Naive thymus-derived CD8-positive, alpha-beta T cell (primary cell): ENCODE data around the gene DNAH8. TPM values are rescaled to one million over a fixed set of nuclear protein-coding genes. Genes with fewer than 3 reads are reported as not detected.
A peak's percentile ranks its signal among the peaks of the same experiment; 100 is the strongest.

Experiments used
- ATAC-seq, 2 donors: fragments of 150-1000 bp; cut with Tn5 transposase in 1 of 2; sonication (Bioruptor Pico), chemical (Tn5 transposase) in 1 of 2; 1 replicate in 1 of 2; 2 replicates in 1 of 2; pipeline ENCODE4 v1.10.0; 2021; ENCODE audit warnings: mild to moderate bottlenecking in 2 of 2, moderate library complexity in 2 of 2
- POLR2A ChIA-PET: fragments of 350-600 bp; sonication (Branson Sonifier 250); formaldehyde crosslinking; loops from one replicate; lab custom pipeline; 2021; ENCODE audit warnings: antibody characterized with exemption; lab: Charles Lee
- DNase-seq, 10 donors: peaks; one replicate each; pipeline versions ENCODE4 v3.0.0 to v3.0.0-alpha.2; 2020 to 2022
- H3K27ac Mint-ChIP-seq, 10 donors: one replicate each; pipeline ENCODE4 v1.8.0; 2020 to 2022; ENCODE audit warnings: mild to moderate bottlenecking in 10 of 10, mixed read lengths in 10 of 10, moderate library complexity in 4 of 10, inconsistent platforms in 1 of 10
- H3K27me3 Mint-ChIP-seq, 5 donors: one replicate each; pipeline ENCODE4 v1.8.0; 2021 to 2022; ENCODE audit warnings: mixed read lengths in 5 of 5
- H3K36me3 Mint-ChIP-seq, 3 donors: one replicate each; pipeline ENCODE4 v1.8.0; 2020 to 2022; ENCODE audit warnings: mixed read lengths in 3 of 3, mild to moderate bottlenecking in 2 of 3, inconsistent platforms in 1 of 3
- H3K4me1 Mint-ChIP-seq, 4 donors: one replicate each; pipeline ENCODE4 v1.8.0; 2021 to 2022; ENCODE audit warnings: mixed read lengths in 4 of 4
- H3K4me3 Mint-ChIP-seq, 10 donors: one replicate each; pipeline ENCODE4 v1.8.0; 2020 to 2022; ENCODE audit warnings: mild to moderate bottlenecking in 10 of 10, mixed read lengths in 10 of 10, moderate library complexity in 6 of 10, inconsistent platforms in 1 of 10
- H3K9me3 Mint-ChIP-seq, 9 donors: one replicate each; pipeline ENCODE4 v1.8.0; 2020 to 2022; ENCODE audit warnings: mixed read lengths in 9 of 9, mild to moderate bottlenecking in 3 of 9, inconsistent platforms in 1 of 9, moderate library complexity in 1 of 9
- polyA plus RNA-seq, 3 donors: library from polyadenylated mRNA; unstranded; fragments of 300-500 nt; fragmentation: Illumina TruSeq; gene quantifications; one replicate each; pipeline ENCODE4 v1.2.3, GENCODE V29; 2021
- total RNA-seq, 8 experiments: library from RNA in 2 of 8; stranded (reverse) in 2 of 8; gene quantifications; one replicate each; pipeline ENCODE4 v1.2.3 and lab custom pipeline; 2021 to 2026

DNAH8 gene
- total and polyA plus RNA-seq, 5 experiments from 2014 or later = not detected

DNA sequence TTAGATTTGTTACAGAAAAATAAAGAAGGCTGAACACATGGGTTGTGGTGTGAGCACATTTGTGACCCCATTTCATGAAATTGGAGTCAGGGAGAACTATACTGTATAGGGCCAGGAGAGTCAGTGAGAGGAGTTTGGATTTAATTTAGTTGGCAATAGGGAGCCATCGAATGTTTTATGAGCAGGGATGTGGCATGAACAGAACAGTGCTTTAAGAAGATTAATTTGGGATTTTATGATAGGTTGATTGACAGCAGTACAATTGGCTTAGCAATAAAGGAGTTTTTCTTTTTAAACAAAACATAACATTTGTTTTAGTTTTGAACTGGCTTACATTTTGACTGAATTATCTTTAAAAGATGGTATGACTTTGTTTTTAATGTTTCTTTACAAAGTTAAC lies 227.9 kb downstream of the DNAH8 start:
- Mint-ChIP-seq H3K27ac (no peak overlapping the region), H3K4me1 (no peaks in the 10 kb centered on the region), H3K27me3 (peaks cover 0 to 7% (median 1%) of the 10 kb centered on the region in 5 donors), H3K9me3 (peaks cover 0 to 3% (median 0%) of the 10 kb centered on the region in 9 donors), H3K36me3 (no peaks in the 10 kb centered on the region), H3K4me3 (no peak overlapping the region)
- POLR2A ChIA-PET = no interaction called here
- ATAC-seq (no peak), DNase-seq (no peak)

GRCh38 chr6:38943964-38944363 lies 228.9 kb downstream of the DNAH8 start:
- Mint-ChIP-seq H3K27ac (no peak overlapping the region), H3K4me1 (no peaks in the 10 kb centered on the region), H3K27me3 (peaks cover 0 to 7% (median 1%) of the 10 kb centered on the region in 5 donors), H3K9me3 (no peaks in the 10 kb centered on the region), H3K4me3 (no peak overlapping the region), H3K36me3 (no peaks in the 10 kb centered on the region)
- no peak for ATAC-seq
- POLR2A ChIA-PET = no interaction called here
- DNase-seq = no peak

- POLR2A ChIA-PET = no interaction called here
- no peaks in the 10 kb centered on the region for H3K4me1 Mint-ChIP-seq
- H3K27me3 Mint-ChIP-seq = peaks cover 0 to 7% (median 1%) of the 10 kb centered on the region in 5 donors
- no peak for ATAC-seq
- no peak overlapping the region for H3K4me3 Mint-ChIP-seq
- H3K9me3 Mint-ChIP-seq = no peaks in the 10 kb centered on the region
- DNase-seq = no peak
- H3K27ac Mint-ChIP-seq = no peak overlapping the region
- H3K36me3 Mint-ChIP-seq = no peaks in the 10 kb centered on the region
Measured at GRCh38 chr6:38944655-38945279, 229.7 kb downstream of the DNAH8 start.

DNA sequence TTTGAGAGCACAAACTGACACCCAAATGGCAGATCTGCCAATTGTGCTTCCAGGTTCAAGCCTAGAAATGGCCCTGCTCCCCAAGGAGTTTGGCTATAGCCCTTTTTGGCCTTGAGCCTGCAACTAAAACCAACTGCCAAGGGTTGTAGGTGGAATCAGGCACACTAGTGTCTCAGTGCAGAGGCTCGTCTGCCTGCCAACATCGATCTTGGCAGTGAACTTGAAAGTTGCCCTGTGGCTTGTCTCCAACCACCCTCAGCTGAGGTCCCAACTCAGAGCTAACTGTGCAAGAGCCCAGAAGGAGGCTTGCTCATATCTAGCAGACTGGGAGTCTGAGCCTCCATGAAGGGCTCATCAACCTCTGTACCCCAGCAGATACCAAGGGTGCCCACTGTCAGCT lies 240.8 kb downstream of the DNAH8 start:
- DNase-seq (no peak), ATAC-seq (no peak)
- Mint-ChIP-seq H3K36me3 (peaks cover 0 to 6% (median 0%) of the 10 kb centered on the region in 3 donors), H3K27me3 (peaks cover 13 to 19% (median 14%) of the 10 kb centered on the region in 5 donors), H3K9me3 (peaks cover 0 to 19% (median 9%) of the 10 kb centered on the region in 9 donors), H3K4me1 (no peaks in the 10 kb centered on the region), H3K27ac (no peak overlapping the region), H3K4me3 (no peak overlapping the region)
- POLR2A ChIA-PET = no interaction called here

DNA sequence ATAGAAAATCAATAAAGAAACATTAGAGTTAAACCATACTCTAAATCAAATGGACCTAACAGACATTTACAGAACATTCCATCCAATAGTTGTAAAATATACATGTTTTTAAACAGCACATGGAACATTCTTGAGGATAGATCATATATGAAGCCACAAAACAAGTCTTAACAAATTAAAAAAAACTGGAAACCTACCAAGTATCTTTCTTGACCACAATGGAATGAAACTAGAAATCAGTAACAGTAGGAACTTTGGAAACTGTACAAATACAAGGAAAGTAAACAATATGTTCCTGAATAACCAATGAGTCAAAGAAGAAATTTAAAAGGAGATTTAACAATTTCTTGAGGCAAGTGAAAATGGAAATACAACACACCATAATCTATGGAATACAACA lies 242.3 kb downstream of the DNAH8 start:
- POLR2A ChIA-PET = no interaction called here
- Mint-ChIP-seq H3K4me3 (no peak overlapping the region), H3K27me3 (peaks cover 7 to 13% (median 10%) of the 10 kb centered on the region in 5 donors), H3K36me3 (peaks cover 0 to 6% (median 0%) of the 10 kb centered on the region in 3 donors), H3K27ac (no peak overlapping the region), H3K9me3 (peaks cover 0 to 19% (median 9%) of the 10 kb centered on the region in 9 donors), H3K4me1 (no peaks in the 10 kb centered on the region)
- DNase-seq (no peak), ATAC-seq (no peak)

- Mint-ChIP-seq H3K4me1 (no peaks in the 10 kb centered on the region), H3K4me3 (no peak overlapping the region), H3K9me3 (peaks cover 0 to 19% (median 9%) of the 10 kb centered on the region in 9 donors), H3K27ac (no peak overlapping the region), H3K27me3 (peaks cover 0 to 6% (median 4%) of the 10 kb centered on the region in 5 donors), H3K36me3 (peaks cover 0 to 6% (median 0%) of the 10 kb centered on the region in 3 donors)
- no peak for ATAC-seq
- DNase-seq = no peak
- POLR2A ChIA-PET = no interaction called here
Measured at GRCh38 chr6:38959138-38959537, 244.0 kb downstream of the DNAH8 start.

DNA sequence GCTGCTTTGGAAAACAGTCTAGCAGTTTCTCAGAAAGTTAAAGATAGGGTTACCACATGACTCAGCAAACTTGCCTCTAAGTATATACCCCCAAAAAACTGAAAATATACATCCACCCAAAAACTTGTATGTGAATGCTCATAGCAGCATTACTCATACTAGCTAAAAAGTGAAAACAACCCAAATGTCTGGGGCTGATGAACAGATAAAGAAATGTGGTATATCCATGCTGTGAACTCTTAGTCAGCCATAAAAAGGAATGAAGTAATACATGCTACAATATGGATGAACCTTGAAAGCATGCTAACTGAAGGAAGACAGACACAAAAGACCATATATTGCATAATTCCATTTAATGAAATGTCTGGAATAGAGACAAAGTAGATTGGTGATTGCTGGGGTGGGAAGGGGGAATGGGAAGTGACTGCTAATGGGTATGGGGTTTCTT lies 253.6 kb downstream of the DNAH8 start:
- Mint-ChIP-seq H3K27me3 (peaks cover 0 to 6% (median 3%) of the 10 kb centered on the region in 5 donors), H3K4me3 (no peak overlapping the region), H3K27ac (no peak overlapping the region), H3K36me3 (no peaks in the 10 kb centered on the region), H3K9me3 (no peaks in the 10 kb centered on the region), H3K4me1 (no peaks in the 10 kb centered on the region)
- ATAC-seq (no peak), DNase-seq (no peak)
- POLR2A ChIA-PET = no interaction called here

DNA sequence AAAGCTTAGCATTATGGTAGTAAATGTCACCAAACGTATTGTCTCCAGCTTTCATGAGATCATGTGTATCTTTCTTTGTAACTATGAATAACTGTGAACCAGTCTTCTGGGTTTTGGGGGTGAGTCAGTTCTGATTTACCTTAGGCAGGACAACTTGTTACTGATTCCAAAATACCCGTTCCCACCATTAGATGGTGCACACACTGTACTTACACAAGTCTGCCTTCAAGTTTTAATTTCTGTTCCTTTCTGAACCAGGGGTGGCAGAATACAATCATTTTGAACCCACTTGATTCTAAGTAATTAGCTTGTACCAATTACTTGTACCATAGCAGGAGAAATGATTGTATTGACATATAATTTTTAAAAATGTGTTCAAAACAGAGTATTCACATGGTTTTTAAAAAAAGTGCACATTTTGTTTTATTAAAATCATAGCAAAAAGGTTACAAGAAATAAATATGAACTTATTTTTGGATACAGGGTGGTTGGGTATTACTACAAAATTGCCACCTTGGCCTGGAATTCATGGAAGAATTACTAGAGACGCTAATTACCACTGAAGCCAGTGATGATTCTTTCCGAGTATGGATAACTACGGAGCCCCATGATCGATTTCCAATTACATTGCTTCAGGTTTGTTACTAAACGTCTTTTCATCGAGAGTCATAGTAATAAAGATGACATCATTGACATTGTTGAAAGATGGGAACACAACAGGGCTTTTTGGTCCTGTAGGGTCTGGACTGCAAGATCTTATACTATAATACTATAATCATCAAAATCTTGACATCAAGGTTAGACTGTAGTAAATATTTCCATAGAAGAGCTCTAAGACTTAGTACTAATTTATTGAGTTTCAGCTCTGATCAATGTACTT lies 258.3 kb downstream of the DNAH8 start:
- H3K27me3 Mint-ChIP-seq = peaks cover 11 to 21% (median 14%) of the 10 kb centered on the region in 5 donors
- H3K4me3 Mint-ChIP-seq = no peak overlapping the region
- ATAC-seq = peak; percentile 66 to 75
- no peaks in the 10 kb centered on the region for H3K9me3 Mint-ChIP-seq
- no peaks in the 10 kb centered on the region for H3K36me3 Mint-ChIP-seq
- POLR2A ChIA-PET = no interaction called here
- H3K4me1 Mint-ChIP-seq = no peaks in the 10 kb centered on the region
- peak in 6 of 10 donors; percentile 13 to 61 (median 23) for DNase-seq
- H3K27ac Mint-ChIP-seq = no peak overlapping the region

- ATAC-seq (no peak), DNase-seq (no peak)
- Mint-ChIP-seq H3K27ac (no peak overlapping the region), H3K27me3 (peaks cover 11 to 26% (median 15%) of the 10 kb centered on the region in 5 donors), H3K4me3 (no peak overlapping the region), H3K36me3 (no peaks in the 10 kb centered on the region), H3K9me3 (no peaks in the 10 kb centered on the region), H3K4me1 (no peaks in the 10 kb centered on the region)
- POLR2A ChIA-PET = no interaction called here
Measured at GRCh38 chr6:38974389-38975151, 259.5 kb downstream of the DNAH8 start.

DNA sequence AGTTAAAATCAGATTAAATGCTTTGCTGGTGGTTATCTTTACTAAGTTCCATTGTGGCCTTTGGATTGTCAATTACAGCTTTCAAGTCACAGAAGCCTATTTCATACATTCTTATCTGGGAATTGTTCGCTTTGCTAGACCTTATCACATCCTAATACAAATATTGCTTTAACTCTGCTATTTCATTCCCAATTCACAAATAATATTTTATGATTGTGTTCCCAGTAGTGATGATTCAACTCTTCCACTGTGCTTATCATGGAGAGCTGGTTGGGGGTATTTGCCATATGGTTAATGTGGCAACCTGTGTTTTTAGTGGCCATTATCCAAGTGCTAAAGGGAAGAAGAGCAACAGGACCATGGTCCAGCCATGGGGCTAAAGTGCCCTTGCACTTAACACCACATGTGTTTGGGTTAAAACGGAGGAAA lies 260.5 kb downstream of the DNAH8 start:
- H3K9me3 Mint-ChIP-seq = no peaks in the 10 kb centered on the region
- ATAC-seq = no peak
- no peak for DNase-seq
- POLR2A ChIA-PET = no interaction called here
- peaks cover 16 to 34% (median 19%) of the 10 kb centered on the region in 5 donors for H3K27me3 Mint-ChIP-seq
- H3K4me3 Mint-ChIP-seq = no peak overlapping the region
- no peak overlapping the region for H3K27ac Mint-ChIP-seq
- peaks cover 0 to 1% (median 0%) of the 10 kb centered on the region in 4 donors for H3K4me1 Mint-ChIP-seq
- H3K36me3 Mint-ChIP-seq = no peaks in the 10 kb centered on the region

DNA sequence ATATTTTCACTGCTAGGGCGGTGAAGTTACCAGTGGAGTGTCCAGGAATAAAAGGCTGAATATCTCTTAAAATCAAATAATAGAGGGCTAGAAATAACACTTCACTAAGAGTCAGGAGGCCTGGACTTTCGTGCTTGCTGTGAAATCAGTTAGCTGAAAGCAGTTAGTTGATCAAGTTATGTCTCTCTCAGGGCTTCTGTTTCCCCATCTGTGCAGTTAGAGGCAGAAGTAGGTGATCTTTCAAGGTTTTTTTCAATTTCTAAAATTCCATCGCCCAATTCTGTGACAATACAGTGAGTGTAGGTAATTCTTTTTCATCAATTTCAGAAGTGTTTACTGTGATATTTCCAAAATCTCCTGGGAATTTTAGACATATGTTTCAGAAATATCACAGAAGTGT lies 260.9 kb downstream of the DNAH8 start:
- Mint-ChIP-seq H3K27ac (no peak overlapping the region), H3K9me3 (no peaks in the 10 kb centered on the region), H3K4me1 (peaks cover 0 to 1% (median 0%) of the 10 kb centered on the region in 4 donors), H3K36me3 (no peaks in the 10 kb centered on the region), H3K27me3 (peaks cover 16 to 34% (median 19%) of the 10 kb centered on the region in 5 donors), H3K4me3 (no peak overlapping the region)
- DNase-seq = no peak
- ATAC-seq = no peak
- POLR2A ChIA-PET = no interaction called here

DNA sequence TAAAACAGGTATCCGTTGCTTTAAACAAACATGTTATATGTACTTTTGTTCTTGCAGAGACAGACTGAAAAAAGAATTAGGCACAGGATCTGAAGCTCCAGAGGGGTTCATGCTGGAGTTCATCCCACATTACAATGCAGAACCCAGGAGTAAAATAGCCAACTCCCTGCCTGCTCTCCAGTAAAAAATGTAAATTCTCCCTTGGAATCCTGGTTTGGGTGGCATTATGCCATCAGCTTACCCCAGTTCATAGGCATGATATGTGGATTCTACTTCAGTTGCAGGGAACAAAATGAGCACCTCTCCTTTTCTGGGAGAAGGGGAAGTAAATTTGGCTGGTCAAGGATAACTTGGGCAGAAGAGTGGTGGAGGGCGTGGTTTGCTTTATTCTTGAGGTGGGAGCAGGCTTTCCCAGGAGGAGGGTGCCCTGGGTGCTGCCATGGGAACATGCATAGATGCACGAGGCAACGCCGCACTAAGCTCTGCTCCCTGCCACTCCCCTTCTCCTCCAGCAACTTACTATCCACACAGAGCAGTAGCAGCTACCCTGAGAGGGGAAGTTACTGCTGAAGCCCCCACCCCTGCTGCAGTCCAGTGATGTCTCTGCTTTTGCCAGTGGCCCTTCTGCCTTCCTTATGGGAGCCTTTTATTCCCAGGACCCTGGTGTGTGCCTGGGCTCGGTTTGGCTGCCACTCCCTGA lies 261.8 kb downstream of the DNAH8 start:
- H3K27me3 Mint-ChIP-seq = peaks cover 16 to 33% (median 19%) of the 10 kb centered on the region in 5 donors
- ATAC-seq = no peak
- POLR2A ChIA-PET = no interaction called here
- DNase-seq = no peak
- no peaks in the 10 kb centered on the region for H3K9me3 Mint-ChIP-seq
- H3K36me3 Mint-ChIP-seq = no peaks in the 10 kb centered on the region
- H3K27ac Mint-ChIP-seq = no peak overlapping the region
- no peak overlapping the region for H3K4me3 Mint-ChIP-seq
- peaks cover 0 to 1% (median 0%) of the 10 kb centered on the region in 4 donors for H3K4me1 Mint-ChIP-seq
